HG02571 (cell line): ENCODE data around the gene PRF1.
"Not testable (repeated sequence)": the region's sequence is repeated elsewhere in the genome, so short reads cannot be mapped to it uniquely, and the experiment has no call there.

ENCODE experiments used
- ATAC-seq: cut with Tn5 transposase; IDR thresholded peaks from one replicate; pipeline ENCODE4 v1.9.1; 2021; ENCODE audit warnings: mild to moderate bottlenecking, moderate library complexity; ENCODE audit not compliant: unreplicated experiment

Gene PRF1

GRCh38 chr10:70618663-70619062 is 16.1 kb upstream of the PRF1 start:
- no peak for ATAC-seq

- no peak for ATAC-seq
These were observed 15.4 kb upstream of the PRF1 start for GRCh38 chr10:70617798-70618568.

DNA sequence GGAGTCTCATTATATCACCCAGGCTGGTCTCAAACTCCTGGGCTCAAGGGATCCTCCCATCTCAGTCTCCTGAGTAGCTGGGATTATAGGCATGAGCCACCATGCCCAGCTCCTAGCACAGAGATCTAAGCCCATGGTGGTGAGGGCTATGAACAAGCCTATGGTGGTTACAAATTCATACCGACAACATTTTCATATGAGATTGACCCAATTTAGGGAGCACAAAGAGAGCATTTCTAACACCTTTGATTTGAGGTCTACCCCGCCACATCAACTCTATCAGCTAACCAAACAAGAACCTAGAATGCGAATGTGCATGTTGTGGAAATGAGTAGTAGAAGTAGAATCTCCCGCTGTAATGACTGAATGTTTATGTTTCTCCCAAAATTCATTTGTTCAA is 14.2 kb upstream of the PRF1 start:
- no peak for ATAC-seq

DNA sequence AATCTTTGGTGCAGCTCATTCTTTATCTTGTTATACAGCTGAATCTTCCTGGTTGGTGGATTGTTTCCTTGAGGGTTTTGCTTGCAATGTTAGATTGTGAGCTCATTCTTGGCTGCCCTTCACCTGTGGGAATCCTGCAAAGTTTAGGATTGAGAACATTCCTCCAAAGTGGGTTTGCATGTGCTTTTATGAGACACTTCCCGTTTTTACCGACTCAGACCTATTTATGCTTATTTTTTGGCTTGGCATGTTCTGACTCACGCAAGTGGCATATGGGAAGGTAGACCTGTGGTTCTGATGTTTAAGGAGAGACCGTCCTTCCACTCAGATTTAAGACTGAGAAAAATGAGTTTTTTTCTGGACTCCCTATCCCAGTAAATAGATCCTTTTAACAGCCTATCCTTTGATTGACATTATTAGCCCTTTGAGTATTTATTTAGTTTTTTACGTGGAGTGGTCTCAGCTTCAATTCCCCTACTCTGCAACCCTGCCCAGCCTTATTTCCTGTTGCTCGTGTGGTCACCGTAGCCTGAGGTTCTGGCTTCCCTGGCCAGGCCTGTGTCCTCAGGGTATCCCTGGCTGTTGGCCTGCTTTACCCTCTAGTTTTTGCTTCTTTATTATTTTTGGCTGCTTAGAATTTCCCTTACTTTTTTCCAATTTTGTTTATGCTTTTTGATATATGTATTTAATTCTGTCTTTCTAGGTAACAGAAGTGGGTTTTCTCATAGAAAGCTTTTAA is 13.4 kb upstream of the PRF1 start:
- ATAC-seq = no peak

GRCh38 chr10:70615211-70615610 is 12.7 kb upstream of the PRF1 start:
- no peak for ATAC-seq

DNA sequence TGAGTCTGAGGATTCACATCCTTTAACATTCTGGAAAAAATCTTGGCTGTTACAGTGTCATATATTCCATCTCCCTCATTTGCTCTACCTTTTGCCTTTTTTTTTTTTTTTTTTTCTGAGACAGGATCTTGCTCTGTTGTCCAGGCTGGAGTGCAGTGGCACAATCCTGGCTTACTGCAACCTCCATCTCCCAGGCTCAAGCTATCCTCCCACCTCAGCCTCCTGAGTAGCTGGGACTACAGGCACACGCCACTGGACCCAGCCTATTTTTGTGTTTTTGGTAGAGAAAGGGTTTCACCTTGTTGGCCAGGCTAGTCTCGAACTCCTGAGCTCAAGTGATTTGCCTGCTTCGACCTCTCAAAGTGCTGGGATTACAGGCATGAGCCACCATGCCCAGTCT is 11.8 kb upstream of the PRF1 start:
- not testable (repeated sequence) for ATAC-seq

DNA sequence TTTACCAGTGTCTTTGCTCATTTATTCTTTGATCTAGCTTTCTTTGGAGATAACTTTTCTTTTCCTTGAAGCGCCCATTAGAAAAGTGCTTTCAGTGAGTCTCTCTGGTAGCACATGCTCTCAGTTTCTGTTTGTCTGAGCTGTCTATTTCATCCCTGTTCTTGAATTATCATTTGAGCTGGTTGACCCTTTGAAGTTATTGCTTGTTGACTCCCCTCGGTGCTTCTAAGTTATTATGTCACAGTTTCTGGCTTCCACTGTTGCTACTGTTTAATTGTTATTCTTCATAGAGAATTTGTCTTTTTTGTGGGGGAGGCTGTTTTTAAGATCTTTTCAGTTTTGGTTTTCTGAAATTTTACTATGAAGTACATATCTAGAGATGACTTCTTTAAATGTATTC is 11.4 kb upstream of the PRF1 start:
- no peak for ATAC-seq

- ATAC-seq = no peak
These were observed 5.4 kb upstream of the PRF1 start for GRCh38 chr10:70607936-70608335.

GRCh38 chr10:70605161-70605560 is 2.6 kb upstream of the PRF1 start:
- ATAC-seq = no peak

GRCh38 chr10:70604106-70604505 is 1.6 kb upstream of the PRF1 start:
- ATAC-seq = no peak

DNA sequence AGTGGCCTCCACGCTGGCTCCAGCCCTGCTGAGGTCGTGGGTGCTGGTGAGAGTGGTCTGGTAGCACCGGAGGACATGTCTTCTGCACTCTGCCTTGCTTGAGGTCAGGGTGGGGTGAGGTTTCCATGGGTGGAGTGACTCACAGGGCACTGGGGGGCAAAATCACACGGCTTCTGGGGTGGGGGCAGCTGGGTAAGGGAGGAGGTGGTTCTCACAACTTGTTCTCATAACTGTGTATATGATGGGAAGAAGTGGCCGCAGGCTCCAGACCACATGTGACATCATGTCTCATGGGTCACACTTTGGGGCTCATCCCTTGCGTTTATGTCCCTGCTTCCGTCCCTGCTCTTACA is 884 bp upstream of the PRF1 start:
- no peak for ATAC-seq

- no peak for ATAC-seq
These were observed 795 bp downstream of the PRF1 start for GRCh38 chr10:70601746-70602145.

DNA sequence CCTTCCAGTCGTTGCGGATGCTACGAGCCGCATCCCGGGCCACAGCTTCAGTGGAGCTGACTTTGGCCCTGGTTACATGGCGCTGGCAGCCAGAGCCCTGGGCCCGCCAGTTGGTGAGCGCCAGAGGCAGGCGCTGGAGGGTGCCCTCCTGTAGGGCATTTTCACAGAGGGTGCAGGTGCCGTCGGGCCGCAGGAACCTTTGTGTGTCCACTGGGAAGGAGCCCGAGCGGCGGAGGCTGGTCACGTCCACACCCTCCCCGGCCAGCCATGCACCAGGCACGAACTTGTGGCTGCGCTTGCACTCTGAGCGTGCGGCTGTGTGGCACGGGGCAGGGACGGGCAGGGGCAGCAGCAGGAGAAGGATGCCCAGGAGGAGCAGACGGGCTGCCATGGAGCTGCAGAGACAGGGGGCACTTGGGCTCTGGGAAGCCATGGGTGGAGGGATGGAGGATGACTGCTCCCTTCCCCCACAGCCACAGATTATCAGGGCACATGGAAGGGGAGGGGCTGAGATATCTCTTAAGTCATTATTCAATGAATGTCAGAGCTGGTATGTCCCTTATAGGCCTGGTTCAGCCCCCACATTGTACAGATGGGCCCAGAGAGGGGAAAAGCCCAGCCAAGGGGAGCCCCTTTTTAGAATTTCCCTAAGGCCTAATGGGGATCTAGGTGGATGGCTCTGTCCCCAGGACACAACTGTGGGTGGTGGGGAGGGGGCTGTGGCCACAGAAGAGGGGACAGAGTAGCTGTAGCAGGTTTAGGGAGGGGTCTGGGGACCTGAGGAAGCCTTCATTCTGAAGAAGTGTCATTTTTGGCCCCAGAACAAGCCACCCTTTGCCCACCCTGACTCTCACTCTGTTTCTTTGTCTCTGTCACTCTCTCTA is 1.8 kb downstream of the PRF1 start:
- no peak for ATAC-seq

DNA sequence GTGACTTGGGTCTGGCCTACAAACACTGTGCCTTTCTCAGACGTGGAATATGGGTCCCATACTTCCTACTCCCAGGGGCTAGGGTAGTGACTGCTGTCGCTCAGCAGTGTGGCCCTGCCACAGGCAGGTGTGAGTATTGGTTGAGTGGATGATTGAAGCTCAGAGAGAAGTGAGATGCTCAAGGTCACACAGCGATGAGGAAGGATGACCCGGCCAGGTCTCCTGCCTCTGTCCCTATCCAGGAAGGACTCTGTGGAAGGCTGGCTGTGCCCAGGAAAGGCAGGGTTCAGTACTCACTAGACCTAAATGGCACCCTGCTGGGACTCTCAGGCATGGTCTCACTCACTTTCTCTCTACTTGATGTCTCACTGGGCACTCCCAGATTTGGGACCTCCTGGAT is 2.8 kb downstream of the PRF1 start:
- no peak for ATAC-seq

DNA sequence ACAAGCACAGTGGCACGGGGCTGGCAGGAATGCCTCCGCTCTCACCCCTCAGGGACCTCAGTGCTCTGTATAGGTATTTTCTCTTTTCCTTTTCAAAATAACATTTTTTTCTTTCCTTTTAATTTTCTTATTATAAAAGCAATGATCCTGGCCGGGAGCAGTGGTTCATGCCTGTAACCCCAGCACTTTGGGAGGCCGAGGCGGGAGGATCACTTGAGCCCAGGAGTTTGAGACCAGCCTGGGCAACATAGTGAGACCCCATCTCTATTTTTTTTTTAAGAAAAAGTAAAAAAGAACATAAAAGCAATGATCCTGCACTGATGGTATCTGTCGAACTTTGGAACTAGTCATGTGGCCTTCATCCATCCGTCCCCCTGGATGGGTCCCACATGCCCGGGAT is 3.2 kb downstream of the PRF1 start:
- ATAC-seq = no peak

GRCh38 chr10:70598857-70599295 is 3.7 kb downstream of the PRF1 start:
- no peak for ATAC-seq

GRCh38 chr10:70597856-70598815 is 4.4 kb downstream of the PRF1 start:
- no peak for ATAC-seq

- no peak for ATAC-seq
These were observed 5.4 kb downstream of the PRF1 start for GRCh38 chr10:70596860-70597809.

GRCh38 chr10:70596110-70596798 is 6.3 kb downstream of the PRF1 start:
- ATAC-seq = no peak
